ENCODE results near the gene C1orf56. TPM values are rescaled to one million over a fixed set of nuclear protein-coding genes. Genes with fewer than 3 reads are reported as not detected.

The C1orf56 gene, protein sequence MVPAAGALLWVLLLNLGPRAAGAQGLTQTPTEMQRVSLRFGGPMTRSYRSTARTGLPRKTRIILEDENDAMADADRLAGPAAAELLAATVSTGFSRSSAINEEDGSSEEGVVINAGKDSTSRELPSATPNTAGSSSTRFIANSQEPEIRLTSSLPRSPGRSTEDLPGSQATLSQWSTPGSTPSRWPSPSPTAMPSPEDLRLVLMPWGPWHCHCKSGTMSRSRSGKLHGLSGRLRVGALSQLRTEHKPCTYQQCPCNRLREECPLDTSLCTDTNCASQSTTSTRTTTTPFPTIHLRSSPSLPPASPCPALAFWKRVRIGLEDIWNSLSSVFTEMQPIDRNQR
- 4.4 and 5.4 TPM in 2 replicates for total RNA-seq

- peaks cover 11% of the 10 kb centered on the region for H3K4me1 ChIP-seq (ENCODE audit: insufficient read depth, low read length)
- no peaks in the 10 kb centered on the region for H3K9me3 ChIP-seq (ENCODE audit: low read depth, low read length)
- H3K4me2 ChIP-seq (ENCODE audit: insufficient read depth, low read length): peak within 1 kb of the TSS; percentile 97
- no peak for TF ChIP-seq CTCF (IDR thresholded peaks at IDR 0.05; ENCODE audit: extremely low read depth, low read depth, low read length)
- peak within 1 kb of the TSS; percentile 68 for H2AFZ ChIP-seq (ENCODE audit: low read length)
- H3K79me2 ChIP-seq (ENCODE audit: insufficient read depth, low read length): peaks cover 3% of the 10 kb centered on the region
- H3K27me3 ChIP-seq (ENCODE audit: insufficient read depth, low read length): no peaks in the 10 kb centered on the region
- H3K4me3 ChIP-seq (ENCODE audit: insufficient read depth, low read length): peak within 1 kb of the TSS; percentile 88
- peaks cover 23% of the 10 kb centered on the region for H3K36me3 ChIP-seq (ENCODE audit: insufficient read depth, low read length)
- H3K27ac ChIP-seq (ENCODE audit: low read depth, low read length): peak within 1 kb of the TSS; percentile 83
- peak; percentile 95 for DNase-seq (ENCODE audit: insufficient read length, low spot score, missing footprints)
- H4K20me1 ChIP-seq (ENCODE audit: insufficient read depth, low read length): no peaks in the 10 kb centered on the region
Measured at GRCh38 chr1:151047591-151047924, at the start of gene C1orf56. TSS of gene C1orf56 (plus strand) at chr1:151047751. CDS start at chr1:151047848, 97 bp downstream.

DNA sequence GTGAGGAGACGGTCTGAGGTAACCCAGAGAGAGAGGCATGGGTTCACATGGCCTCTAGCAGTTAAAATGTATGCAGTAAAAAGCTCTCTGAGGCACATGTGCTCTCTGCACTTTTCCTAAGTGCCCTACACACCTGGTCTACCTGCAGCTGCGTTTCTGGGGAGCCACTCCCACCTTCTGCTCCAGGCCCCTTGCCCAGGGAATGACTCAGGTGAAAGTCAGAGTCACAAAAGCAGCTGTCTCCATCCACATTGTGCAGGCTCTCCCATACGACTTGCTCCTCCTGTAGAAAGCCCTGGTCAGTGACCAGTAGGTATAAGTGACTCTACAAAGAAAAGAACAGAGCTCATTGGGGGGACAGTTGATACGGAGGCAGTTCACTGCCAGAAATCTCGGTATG is 49.6 kb upstream of the C1orf56 start:
- no peak for TF ChIP-seq CTCF (IDR thresholded peaks at IDR 0.05; ENCODE audit: extremely low read depth, low read depth, low read length)
- no peak for DNase-seq (ENCODE audit: insufficient read length, low spot score, missing footprints)
- no peaks in the 10 kb centered on the region for H3K9me3 ChIP-seq (ENCODE audit: low read depth, low read length)
- no peak overlapping the region for H3K4me3 ChIP-seq (ENCODE audit: insufficient read depth, low read length)
- peaks cover 18% of the 10 kb centered on the region for H3K4me1 ChIP-seq (ENCODE audit: insufficient read depth, low read length)
- no peaks in the 10 kb centered on the region for H3K27me3 ChIP-seq (ENCODE audit: insufficient read depth, low read length)
- peaks cover 3% of the 10 kb centered on the region for H3K36me3 ChIP-seq (ENCODE audit: insufficient read depth, low read length)
- no peak overlapping the region for H3K27ac ChIP-seq (ENCODE audit: low read depth, low read length)
- no peaks in the 10 kb centered on the region for H4K20me1 ChIP-seq (ENCODE audit: insufficient read depth, low read length)
- no peak overlapping the region for H2AFZ ChIP-seq (ENCODE audit: low read length)
- H3K4me2 ChIP-seq (ENCODE audit: insufficient read depth, low read length): no peak overlapping the region
- H3K79me2 ChIP-seq (ENCODE audit: insufficient read depth, low read length): no peaks in the 10 kb centered on the region

- peak; percentile 90 for DNase-seq (ENCODE audit: insufficient read length, low spot score, missing footprints)
- H3K4me2 ChIP-seq (ENCODE audit: insufficient read depth, low read length): peak overlapping the region; percentile 81
- peaks cover 18% of the 10 kb centered on the region for H3K4me1 ChIP-seq (ENCODE audit: insufficient read depth, low read length)
- no peaks in the 10 kb centered on the region for H3K27me3 ChIP-seq (ENCODE audit: insufficient read depth, low read length)
- no peak for TF ChIP-seq CTCF (IDR thresholded peaks at IDR 0.05; ENCODE audit: extremely low read depth, low read depth, low read length)
- H2AFZ ChIP-seq (ENCODE audit: low read length): peak overlapping the region; percentile 82
- H3K27ac ChIP-seq (ENCODE audit: low read depth, low read length): peak overlapping the region; percentile 75
- H4K20me1 ChIP-seq (ENCODE audit: insufficient read depth, low read length): no peaks in the 10 kb centered on the region
- peaks cover 3% of the 10 kb centered on the region for H3K36me3 ChIP-seq (ENCODE audit: insufficient read depth, low read length)
- peak overlapping the region; percentile 47 for H3K4me3 ChIP-seq (ENCODE audit: insufficient read depth, low read length)
- no peaks in the 10 kb centered on the region for H3K9me3 ChIP-seq (ENCODE audit: low read depth, low read length)
- no peaks in the 10 kb centered on the region for H3K79me2 ChIP-seq (ENCODE audit: insufficient read depth, low read length)
Measured at GRCh38 chr1:150999051-150999674, 48.4 kb upstream of the C1orf56 start.

- Histone ChIP-seq H3K79me2 (ENCODE audit: insufficient read depth, low read length) (peaks cover 5% of the 10 kb centered on the region), H3K4me1 (ENCODE audit: insufficient read depth, low read length) (peaks cover 19% of the 10 kb centered on the region), H3K4me2 (ENCODE audit: insufficient read depth, low read length) (no peak overlapping the region), H3K36me3 (ENCODE audit: insufficient read depth, low read length) (peaks cover 3% of the 10 kb centered on the region), H3K4me3 (ENCODE audit: insufficient read depth, low read length) (no peak overlapping the region), H2AFZ (ENCODE audit: low read length) (no peak overlapping the region), H3K27ac (ENCODE audit: low read depth, low read length) (peak overlapping the region; percentile 75), H4K20me1 (ENCODE audit: insufficient read depth, low read length) (no peaks in the 10 kb centered on the region), H3K9me3 (ENCODE audit: low read depth, low read length) (no peaks in the 10 kb centered on the region), H3K27me3 (ENCODE audit: insufficient read depth, low read length) (no peaks in the 10 kb centered on the region)
- DNase-seq (ENCODE audit: insufficient read length, low spot score, missing footprints): no peak
- TF ChIP-seq CTCF (IDR thresholded peaks at IDR 0.05; ENCODE audit: extremely low read depth, low read depth, low read length): no peak
Measured at GRCh38 chr1:150999926-151000325, 47.6 kb upstream of the C1orf56 start.

Data from osteoblast (primary cell).